BJ (cell line): ENCODE results near the gene SLC34A1. TPM values are rescaled to one million over a fixed set of nuclear protein-coding genes. Genes with fewer than 3 reads are reported as not detected.

Source experiments
- CTCF ChIA-PET: fragments of 350-600 bp; formaldehyde crosslinking; extraction: SDS; loops from one replicate; lab custom pipeline; 2021; ENCODE audit warnings: antibody characterized with exemption, inconsistent platforms; lab: Yijun Ruan, JAX
- POLR2A ChIA-PET: fragments of 300-600 bp; sonication (Branson Sonifier 250); formaldehyde crosslinking; extraction: SDS; loops from one replicate; lab custom pipeline; 2021; ENCODE audit warnings: antibody characterized with exemption; lab: Charles Lee
- DNase-seq: peaks from one replicate; pipeline ENCODE4 v3.0.0-alpha.2; 2011; ENCODE audit warnings: low read depth
- H3K27me3 ChIP-seq: 2 replicates; pipeline ENCODE4 v1.6.0; 2011; ENCODE audit warnings: low read length; ENCODE audit not compliant: control insufficient read depth, insufficient read depth
- H3K36me3 ChIP-seq: 2 replicates; pipeline ENCODE4 v1.5.1; 2011; ENCODE audit warnings: low read length; ENCODE audit not compliant: control insufficient read depth, insufficient read depth
- H3K4me3 ChIP-seq: 2 replicates; pipeline ENCODE4 v1.5.1; 2011; ENCODE audit warnings: low read depth, mild to moderate bottlenecking, control low read depth, low read length
- CTCF ChIP-seq: IDR thresholded peaks from 2 replicates; pipeline ENCODE4 v1.5.1; 2011; ENCODE audit warnings: low read depth, mild to moderate bottlenecking, control low read depth, inconsistent platforms, low read length, moderate library complexity; ENCODE audit not compliant: insufficient read depth
- polyA plus RNA-seq: library from polyadenylated mRNA; depleted of rRNA; stranded (reverse); fragments of >200 nt; gene quantifications from 2 replicates; pipeline ENCODE4 v1.2.3, GENCODE V29; 2011

SLC34A1 gene
- polyA plus RNA-seq, 1 experiment: not detected

GRCh38 chr5:177354711-177355110 lies 29.5 kb upstream of the SLC34A1 start:
- Histone ChIP-seq H3K36me3 (no peaks in the 10 kb centered on the region; the same call in 1 of the 2 replicates), H3K27me3 (peaks cover 5% of the 10 kb centered on the region), H3K4me3 (no peak overlapping the region)
- DNase-seq: no peak
- TF ChIP-seq CTCF: no peak
- POLR2A ChIA-PET: no interaction called here
- CTCF ChIA-PET: interaction anchor here (0.9 to 1.3 kb wide), 3 partner anchors 14 to 45 kb away, joined by 3 to 5 read pairs (median 3); no protein-coding TSS in a partner anchor

GRCh38 chr5:177355162-177355867 lies 28.9 kb upstream of the SLC34A1 start:
- TF ChIP-seq CTCF: no peak
- no peak for DNase-seq
- Histone ChIP-seq H3K4me3 (no peak overlapping the region), H3K36me3 (no peaks in the 10 kb centered on the region), H3K27me3 (peaks cover 5% of the 10 kb centered on the region)
- POLR2A ChIA-PET: no interaction called here
- CTCF ChIA-PET: interaction anchor here (1.0 to 1.3 kb wide), 4 partner anchors 35 to 145 kb away, joined by 3 to 5 read pairs (median 3); no protein-coding TSS in a partner anchor

- peaks cover 5% of the 10 kb centered on the region for H3K27me3 ChIP-seq
- TF ChIP-seq CTCF: no peak
- DNase-seq: no peak
- ChIA-PET CTCF (interaction anchor here (1.0 to 3.4 kb wide), 4 partner anchors 14 to 145 kb away, joined by 3 to 16 read pairs (median 3); no protein-coding TSS in a partner anchor), POLR2A (no interaction called here)
- H3K36me3 ChIP-seq: no peaks in the 10 kb centered on the region
- no peak overlapping the region for H3K4me3 ChIP-seq
Measured at GRCh38 chr5:177355868-177356168, 28.4 kb upstream of the SLC34A1 start.

GRCh38 chr5:177356746-177357145 lies 27.5 kb upstream of the SLC34A1 start:
- H3K36me3 ChIP-seq: no peaks in the 10 kb centered on the region
- no peak overlapping the region for H3K4me3 ChIP-seq
- DNase-seq: no peak
- ChIA-PET CTCF (interaction anchor here (3.4 kb wide), 1 partner anchor 13 kb away, joined by 16 read pairs; no protein-coding TSS in a partner anchor), POLR2A (interaction anchor here (0.6 kb wide), 1 partner anchor 637 kb away, joined by 12 read pairs; no protein-coding TSS in a partner anchor)
- no peak for TF ChIP-seq CTCF
- H3K27me3 ChIP-seq: peaks cover 5% of the 10 kb centered on the region

- POLR2A ChIA-PET: no interaction called here
Measured at GRCh38 chr5:177357146-177357458, 27.1 kb upstream of the SLC34A1 start.

More at GRCh38 chr5:177357146-177357458, 27.1 kb upstream of the SLC34A1 start:
- Histone ChIP-seq H3K36me3 (no peaks in the 10 kb centered on the region), H3K4me3 (no peak overlapping the region), H3K27me3 (peaks cover 5% of the 10 kb centered on the region)
- CTCF ChIA-PET: interaction anchor here (3.4 kb wide), 1 partner anchor 13 kb away, joined by 16 read pairs; no protein-coding TSS in a partner anchor
- DNase-seq: no peak
- TF ChIP-seq CTCF: no peak
